HFF-Myc (cell line): Measurements from ENCODE around the gene C1QTNF6.

ENCODE experiments used
- DNase-seq: peaks from one replicate; pipeline ENCODE4 v3.0.0-alpha.2; 2011; ENCODE audit warnings: low read depth; ENCODE audit errors: extremely low read depth
- H3K4me3 ChIP-seq: replicated peaks from 2 replicates; pipeline ENCODE4 v1.5.1; 2011; ENCODE audit warnings: low read depth, mild to moderate bottlenecking, control low read depth, low read length
- CTCF ChIP-seq: IDR thresholded peaks from 2 replicates; pipeline ENCODE4 v1.5.1; 2012; ENCODE audit warnings: mild to moderate bottlenecking, low read depth, low read length, control low read depth; ENCODE audit errors: missing control alignments

C1QTNF6 gene

GRCh38 chr22:37187552-37187890 is 526 bp downstream of the C1QTNF6 start:
- no peak for DNase-seq
- H3K4me3 ChIP-seq, result peak overlapping the region; percentile 47
- no peak for TF ChIP-seq CTCF

GRCh38 chr22:37186997-37187522 is 987 bp downstream of the C1QTNF6 start:
- no peak for TF ChIP-seq CTCF
- peak overlapping the region; percentile 47 for H3K4me3 ChIP-seq
- no peak for DNase-seq

- H3K4me3 ChIP-seq, result no peak overlapping the region
- DNase-seq, result no peak
- no peak for TF ChIP-seq CTCF
Observed at GRCh38 chr22:37186228-37186996, 1.6 kb downstream of the C1QTNF6 start.

- no peak for DNase-seq
- no peak overlapping the region for H3K4me3 ChIP-seq
- no peak for TF ChIP-seq CTCF
Observed at GRCh38 chr22:37185646-37186227, 2.3 kb downstream of the C1QTNF6 start.

- H3K4me3 ChIP-seq, result no peak overlapping the region
- no peak for DNase-seq
- TF ChIP-seq CTCF, result no peak
Observed at GRCh38 chr22:37184816-37185541, 3.1 kb downstream of the C1QTNF6 start.

GRCh38 chr22:37184380-37184755 is 3.7 kb downstream of the C1QTNF6 start:
- no peak for TF ChIP-seq CTCF
- DNase-seq, result no peak
- H3K4me3 ChIP-seq, result no peak overlapping the region
